NCI-H460 (cell line): ENCODE measurements around the gene S100A7. TPM values are rescaled to one million over a fixed set of nuclear protein-coding genes. Genes with fewer than 3 reads are reported as not detected.

ENCODE experiments used
- total RNA-seq: library from RNA; depleted of rRNA; stranded (reverse); fragments of >200 nt; shearing (Covaris generic); gene quantifications from 2 replicates; pipeline ENCODE4 v1.2.3, GENCODE V29; 2014; rRNA removed

S100A7 gene
- total RNA-seq, 1 experiment from 2014 or later = not detected

Other genes starting within 250 kb of the S100A7 start
- not detected in 2 replicates for gene PRR9, start 243.1 kb downstream of the S100A7 start, total RNA-seq
- not detected in 2 replicates for gene LORICRIN, start 201.0 kb downstream of the S100A7 start, total RNA-seq
- not detected in 2 replicates for gene PGLYRP3, start 147.7 kb downstream of the S100A7 start, total RNA-seq
- gene PGLYRP4, start 111.8 kb downstream of the S100A7 start, total RNA-seq = not detected in 2 replicates
- 1.9 and 2.3 TPM in 2 replicates for gene S100A9, start 102.8 kb downstream of the S100A7 start, total RNA-seq
- not detected in 2 replicates for gene S100A12, start 85.0 kb downstream of the S100A7 start, total RNA-seq
- not detected in 2 replicates for gene S100A8, start 69.6 kb downstream of the S100A7 start, total RNA-seq
- not detected in 2 replicates for gene S100A7A, start 44.1 kb downstream of the S100A7 start, total RNA-seq
- gene S100A6, start 75.3 kb upstream of the S100A7 start, total RNA-seq = 743 and 832 TPM in 2 replicates
- 0.30 TPM in 1 of 2 replicates, not detected in the other for gene S100A5, start 80.3 kb upstream of the S100A7 start, total RNA-seq
- gene S100A4, start 85.2 kb upstream of the S100A7 start, total RNA-seq = 201 and 238 TPM in 2 replicates
- 1.1 and 3.4 TPM in 2 replicates for gene S100A3, start 88.6 kb upstream of the S100A7 start, total RNA-seq
- 4.0 and 5.6 TPM in 2 replicates for gene S100A2, start 105.2 kb upstream of the S100A7 start, total RNA-seq
- 96.5 and 101 TPM in 2 replicates for gene S100A16, start 152.5 kb upstream of the S100A7 start, total RNA-seq
- gene S100A14, start 155.7 kb upstream of the S100A7 start, total RNA-seq = not detected in 2 replicates
- 74.4 and 99.7 TPM in 2 replicates for gene S100A13, start 166.9 kb upstream of the S100A7 start, total RNA-seq
- not detected in 2 replicates for gene S100A1, start 167.8 kb upstream of the S100A7 start, total RNA-seq
- 82.8 and 101 TPM in 2 replicates for gene CHTOP, start 173.4 kb upstream of the S100A7 start, total RNA-seq
- 72.9 and 80.0 TPM in 2 replicates for gene SNAPIN, start 198.1 kb upstream of the S100A7 start, total RNA-seq
- 294 and 315 TPM in 2 replicates for gene ILF2, start 210.3 kb upstream of the S100A7 start, total RNA-seq
- gene NPR1, start 218.0 kb upstream of the S100A7 start, total RNA-seq = 3.0 and 3.3 TPM in 2 replicates